OCI-LY7 (cell line): ENCODE results near the gene NF2. TPM values are rescaled to one million over a fixed set of nuclear protein-coding genes. Genes with fewer than 3 reads are reported as not detected.

Experiments used
- Bru-seq: library from RNA; stranded (reverse); fragments of 400-500 nt; gene quantifications from one replicate; lab custom pipeline; 2021; lab: Mats Ljungman, UMichigan
- BruChase-seq, 2 experiments: library from RNA; stranded (reverse); fragments of 400-500 nt; gene quantifications; one replicate each; lab custom pipeline; 2021; lab: Mats Ljungman, UMichigan
- BruUV-seq: library from RNA; stranded (reverse); fragments of 400-500 nt; replicated peaks from 2 replicates; lab custom pipeline; 2021; lab: Mats Ljungman, UMichigan
- CTCF ChIA-PET: fragments of 300-600 bp; sonication (Branson Sonifier 250); formaldehyde crosslinking; loops from one replicate; lab custom pipeline; 2022; ENCODE audit warnings: antibody characterized with exemption; ENCODE audit not compliant: unreplicated experiment; lab: Charles Lee
- POLR2A ChIA-PET: fragments of 300-600 bp; sonication (Branson Sonifier 250); formaldehyde crosslinking; loops from one replicate; lab custom pipeline; 2022; ENCODE audit warnings: antibody characterized with exemption; lab: Charles Lee
- DNase-seq: peaks from one replicate; pipeline ENCODE4 v3.0.0-alpha.2; 2015; ENCODE audit warnings: low spot score
- H2AFZ ChIP-seq: fragments of 200-600 bp; sonication (generic), shearing (Covaris generic); 2 replicates; pipeline ENCODE4 v1.6.1; 2014; ENCODE audit warnings: mild to moderate bottlenecking, antibody characterized with exemption, low read length, moderate library complexity
- H3K27ac ChIP-seq: fragments of 200-600 bp; sonication (generic); 2 replicates; pipeline ENCODE4 v1.5.1; 2014; ENCODE audit warnings: mixed run types, low read depth, mild to moderate bottlenecking, moderate library complexity, low read length, inconsistent platforms; ENCODE audit not compliant: poor library complexity, severe bottlenecking
- H3K36me3 ChIP-seq: fragments of 200-600 bp; sonication (generic); 2 replicates; pipeline ENCODE4 v1.6.1; 2014; ENCODE audit warnings: mild to moderate bottlenecking, antibody characterized with exemption, low read length, moderate library complexity, mixed read lengths; ENCODE audit not compliant: insufficient read depth
- H3K4me1 ChIP-seq: fragments of 200-600 bp; sonication (generic); 2 replicates; pipeline ENCODE4 v1.5.1; 2014; ENCODE audit warnings: mild to moderate bottlenecking, low read length; ENCODE audit not compliant: insufficient read depth, poor library complexity, severe bottlenecking
- H3K4me2 ChIP-seq: fragments of 200-600 bp; sonication (generic); 2 replicates; pipeline ENCODE4 v1.6.1; 2014; ENCODE audit warnings: mild to moderate bottlenecking, low read length
- H3K4me3 ChIP-seq: fragments of 200-600 bp; sonication (generic); 2 replicates; pipeline ENCODE4 v1.5.1; 2014; ENCODE audit warnings: mild to moderate bottlenecking, low read depth, low read length; ENCODE audit not compliant: poor library complexity, severe bottlenecking
- H3K79me2 ChIP-seq: fragments of 200-600 bp; sonication (generic); 2 replicates; pipeline ENCODE4 v1.6.1; 2016; ENCODE audit warnings: low read depth, mild to moderate bottlenecking, low read length, moderate library complexity, mixed read lengths; ENCODE audit not compliant: insufficient read depth
- H3K9me2 ChIP-seq: fragments of 200-600 bp; sonication (generic); 2 replicates; pipeline ENCODE4 v1.6.1; 2016; ENCODE audit warnings: mild to moderate bottlenecking, low read length, mixed read lengths; ENCODE audit not compliant: insufficient read depth
- H3K9me3 ChIP-seq: fragments of 200-600 bp; sonication (generic); 2 replicates; pipeline ENCODE4 v1.6.1; 2014; ENCODE audit warnings: mild to moderate bottlenecking, mixed run types, low read length, mixed read lengths
- H4K20me1 ChIP-seq: fragments of 200-600 bp; sonication (generic); 2 replicates; pipeline ENCODE4 v1.6.1; 2014; ENCODE audit warnings: mild to moderate bottlenecking, antibody characterized with exemption, low read length, moderate library complexity, mixed read lengths; ENCODE audit not compliant: insufficient read depth
- CTCF ChIP-seq: fragments of 200-600 bp; sonication (generic); conservative IDR thresholded peaks from 2 replicates; pipeline ENCODE4 v1.5.1; 2014; ENCODE audit warnings: mild to moderate bottlenecking, antibody characterized with exemption, low read length, moderate library complexity, mixed read lengths
- EZH2phosphoT487 ChIP-seq: fragments of 200-600 bp; sonication (generic); IDR thresholded peaks from 2 replicates; pipeline ENCODE4 v1.6.1; 2018; ENCODE audit warnings: low read depth, borderline replicate concordance, mild to moderate bottlenecking, mixed run types, antibody characterized with exemption, low read length, moderate library complexity, mixed read lengths
- intact Hi-C: fragments of 100-400 bp; cut with micrococcal nuclease; formaldehyde crosslinking; loops from one replicate; pipeline ENCODE4 v1.10.0; 2022; ENCODE audit not compliant: unreplicated experiment
- long read RNA-seq: library from polyadenylated mRNA; stranded (forward); transcript quantifications from one replicate; pipeline ENCODE4 v2.0.0, GENCODE V29; 2022
- total RNA-seq, 2 experiments: library from RNA; depleted of rRNA in 1 of 2; stranded (reverse); fragments of >200 nt in 1 of 2; shearing (Covaris generic) in 1 of 2; gene quantifications; 2 replicates each; pipeline ENCODE4 v1.2.3, GENCODE V29; 2014 to 2022

Gene NF2
- total RNA-seq (2014; rRNA removed; shearing (Covaris generic)) (20.8 and 22.2 TPM in 2 replicates), total RNA-seq (2022) (31.6 and 34.8 TPM in 2 replicates), Bru-seq, nascent RNA (percentile 68 among the genes with signal in this experiment), BruChase-seq, experiment 1, labeled RNA remaining after a 6-hour chase (percentile 70 among the genes with signal in this experiment), BruChase-seq, experiment 2, labeled RNA remaining after a 2-hour chase (percentile 71 among the genes with signal in this experiment)
- long read RNA-seq, full-length matches to known transcripts = 36 of 56 reads
- long read RNA-seq, partial matches to known transcripts = 3 of 56 reads
- long read RNA-seq, other reads (novel, unspliced or antisense) = 17 of 56 reads

- H3K79me2 ChIP-seq = peaks cover 13% of the 10 kb centered on the region
- no TSS peak for BruUV-seq
- TF ChIP-seq CTCF = peak; percentile 23; the same call in 1 of the 2 replicates
- TF ChIP-seq EZH2phosphoT487 = no peak
- ChIA-PET CTCF (no interaction called here), POLR2A (interaction anchor here (0.7 to 1.2 kb wide), 5 partner anchors 8 to 50 kb away, joined by 3 to 8 read pairs (median 4); partner anchors contain the start of gene THOC5)
- H3K9me3 ChIP-seq = no peaks in the 10 kb centered on the region
- H3K4me1 ChIP-seq = peaks cover 11% of the 10 kb centered on the region
- peaks cover 18% of the 10 kb centered on the region for H3K36me3 ChIP-seq
- DNase-seq = peak; percentile 99
- H2AFZ ChIP-seq = peak within 1 kb of the TSS; percentile 78
- intact Hi-C loops = no loop called here
- no peaks in the 10 kb centered on the region for H4K20me1 ChIP-seq
- H3K4me3 ChIP-seq = peak within 1 kb of the TSS; percentile 77
- H3K4me2 ChIP-seq = peak within 1 kb of the TSS; percentile 83
- H3K9me2 ChIP-seq = no peaks in the 10 kb centered on the region
- peak within 1 kb of the TSS; percentile 29 for H3K27ac ChIP-seq
Measured at GRCh38 chr22:29603358-29604075, at the start of gene NF2. TSS of gene NF2 (plus strand) at chr22:29603633. CDS start at chr22:29603999, 366 bp downstream.

GRCh38 chr22:29555065-29555644 is 48.3 kb upstream of the NF2 start:
- Histone ChIP-seq H3K4me2 (no peak overlapping the region), H3K36me3 (peaks cover 26% of the 10 kb centered on the region)
- BruUV-seq = TSS peak; percentile 65

More at GRCh38 chr22:29555065-29555644, 48.3 kb upstream of the NF2 start:
- no peak overlapping the region for H3K27ac ChIP-seq
- H3K4me3 ChIP-seq = no peak overlapping the region
- H2AFZ ChIP-seq = no peak overlapping the region
- DNase-seq = no peak
- no peaks in the 10 kb centered on the region for H3K9me3 ChIP-seq
- no peaks in the 10 kb centered on the region for H4K20me1 ChIP-seq
- peaks cover 6% of the 10 kb centered on the region for H3K4me1 ChIP-seq
- H3K9me2 ChIP-seq = no peaks in the 10 kb centered on the region
- H3K79me2 ChIP-seq = peaks cover 6% of the 10 kb centered on the region; the same call in 1 of the 2 replicates
- ChIA-PET CTCF (no interaction called here), POLR2A (no interaction called here)
- no peak for TF ChIP-seq CTCF
- TF ChIP-seq EZH2phosphoT487 = no peak
- intact Hi-C loops = loop anchor here (10.0 kb wide), 1 partner anchor 60 kb away; no protein-coding TSS in a partner anchor
